Mesenchymal stem cell (in vitro differentiated cells and primary cell): ENCODE data around the gene CHST12.

ENCODE experiments used
- DNase-seq: peaks from one replicate; pipeline ENCODE4 v3.0.0-alpha.2; 2013
- H2AFZ ChIP-seq: one replicate; pipeline ENCODE4 v1.6.1; 2013; ENCODE audit warnings: low read depth, mild to moderate bottlenecking, control low read depth, inconsistent platforms, low read length, moderate library complexity
- H2AK5ac ChIP-seq: 2 replicates; pipeline ENCODE4 v1.6.1; 2013; ENCODE audit warnings: low read length, moderate library complexity, mild to moderate bottlenecking, inconsistent platforms; ENCODE audit not compliant: severe bottlenecking
- H2BK120ac ChIP-seq: one replicate; pipeline ENCODE4 v1.6.1; 2013; ENCODE audit warnings: low read depth, mild to moderate bottlenecking, inconsistent platforms, low read length, moderate library complexity
- H2BK12ac ChIP-seq, 2 experiments: one replicate each; pipeline ENCODE4 v1.6.1; 2013; ENCODE audit warnings: inconsistent platforms in 2 of 2, low read length in 2 of 2, mild to moderate bottlenecking in 2 of 2, moderate library complexity in 2 of 2, control low read depth in 1 of 2
- H2BK15ac ChIP-seq: one replicate; pipeline ENCODE4 v1.6.1; 2013; ENCODE audit warnings: mild to moderate bottlenecking, low read depth, inconsistent platforms; ENCODE audit not compliant: poor library complexity, severe bottlenecking
- H2BK5ac ChIP-seq: 2 replicates; pipeline ENCODE4 v1.6.1; 2013; ENCODE audit warnings: low read depth, mild to moderate bottlenecking, low read length, control low read depth, inconsistent platforms; ENCODE audit not compliant: poor library complexity, severe bottlenecking
- H3K14ac ChIP-seq, 2 experiments: one replicate each; pipeline ENCODE4 v1.6.1; 2013; ENCODE audit warnings: inconsistent platforms in 2 of 2, low read length in 2 of 2, control low read depth in 1 of 2, mild to moderate bottlenecking in 1 of 2, moderate library complexity in 1 of 2
- H3K18ac ChIP-seq, 2 experiments: one replicate each; pipeline ENCODE4 v1.6.1; 2013; ENCODE audit warnings: inconsistent platforms in 2 of 2, low read length in 2 of 2, control low read depth in 1 of 2, low read depth in 1 of 2, mild to moderate bottlenecking in 1 of 2
- H3K23ac ChIP-seq, 2 experiments: one replicate each; pipeline ENCODE4 v1.6.1; 2013; ENCODE audit warnings: inconsistent platforms in 2 of 2, low read length in 2 of 2, mild to moderate bottlenecking in 2 of 2, moderate library complexity in 2 of 2, control low read depth in 1 of 2
- H3K27ac ChIP-seq: 2 replicates; pipeline ENCODE4 v1.5.1; 2013; ENCODE audit warnings: mild to moderate bottlenecking, moderate library complexity, low read length, control low read depth, inconsistent platforms; ENCODE audit not compliant: poor library complexity, severe bottlenecking
- H3K27me3 ChIP-seq, 2 experiments: 2 replicates each; pipeline versions ENCODE4 v1.6.1 to v1.7.0; 2013; ENCODE audit warnings: low read length in 2 of 2, mild to moderate bottlenecking in 2 of 2, moderate library complexity in 2 of 2, control low read depth in 1 of 2, inconsistent platforms in 1 of 2; ENCODE audit not compliant: control insufficient read depth in 1 of 2, insufficient read depth in 1 of 2
- H3K36me3 ChIP-seq, 2 experiments: 2 replicates each; pipeline versions ENCODE4 v1.6.1 to v1.7.0; 2013; ENCODE audit warnings: low read length in 2 of 2, control low read depth in 1 of 2, inconsistent platforms in 1 of 2, low read depth in 1 of 2, mild to moderate bottlenecking in 1 of 2; ENCODE audit not compliant: insufficient read depth in 2 of 2, control insufficient read depth in 1 of 2
- H3K4ac ChIP-seq, 2 experiments: one replicate each; pipeline ENCODE4 v1.6.1; 2013; ENCODE audit warnings: inconsistent platforms in 2 of 2, low read length in 2 of 2, mild to moderate bottlenecking in 2 of 2, moderate library complexity in 2 of 2, control low read depth in 1 of 2, low read depth in 1 of 2
- H3K4me1 ChIP-seq: 2 replicates; pipeline ENCODE4 v1.6.1; 2013; ENCODE audit warnings: low read depth, low read length, control low read depth; ENCODE audit not compliant: control insufficient read depth, insufficient read depth
- H3K4me2 ChIP-seq: 2 replicates; pipeline ENCODE4 v1.6.1; 2013; ENCODE audit warnings: low read length, mild to moderate bottlenecking, inconsistent platforms; ENCODE audit not compliant: poor library complexity, severe bottlenecking
- H3K4me3 ChIP-seq, 2 experiments: 2 replicates each; pipeline versions ENCODE4 v1.5.1 to v1.7.0; 2013; ENCODE audit warnings: low read length in 2 of 2, mild to moderate bottlenecking in 2 of 2, control low read depth in 1 of 2, low read depth in 1 of 2; ENCODE audit not compliant: insufficient read depth in 1 of 2
- H3K79me1 ChIP-seq: replicated peaks from 2 replicates; pipeline ENCODE4 v1.6.1; 2013; ENCODE audit warnings: mild to moderate bottlenecking, control low read depth, low read length, inconsistent platforms; ENCODE audit not compliant: poor library complexity, severe bottlenecking
- H3K9ac ChIP-seq: 2 replicates; pipeline ENCODE4 v1.7.0; 2013; ENCODE audit warnings: mild to moderate bottlenecking, low read length, moderate library complexity
- H3K9me3 ChIP-seq: 2 replicates; pipeline ENCODE4 v1.7.0; 2013; ENCODE audit warnings: mild to moderate bottlenecking, low read length; ENCODE audit not compliant: control insufficient read depth
- H4K8ac ChIP-seq: one replicate; pipeline ENCODE4 v1.6.1; 2013; ENCODE audit warnings: inconsistent platforms, mild to moderate bottlenecking, low read length, moderate library complexity
- H4K91ac ChIP-seq: one replicate; pipeline ENCODE4 v1.6.1; 2013; ENCODE audit warnings: mild to moderate bottlenecking, low read length, inconsistent platforms
- WGBS: methylation state at CpG from one replicate; pipeline ENCODE4 v1.1.7; 2013; ENCODE audit warnings: mixed read lengths; 5-methylcytosine and 5-hydroxymethylcytosine counted together

CHST12 gene

DNA sequence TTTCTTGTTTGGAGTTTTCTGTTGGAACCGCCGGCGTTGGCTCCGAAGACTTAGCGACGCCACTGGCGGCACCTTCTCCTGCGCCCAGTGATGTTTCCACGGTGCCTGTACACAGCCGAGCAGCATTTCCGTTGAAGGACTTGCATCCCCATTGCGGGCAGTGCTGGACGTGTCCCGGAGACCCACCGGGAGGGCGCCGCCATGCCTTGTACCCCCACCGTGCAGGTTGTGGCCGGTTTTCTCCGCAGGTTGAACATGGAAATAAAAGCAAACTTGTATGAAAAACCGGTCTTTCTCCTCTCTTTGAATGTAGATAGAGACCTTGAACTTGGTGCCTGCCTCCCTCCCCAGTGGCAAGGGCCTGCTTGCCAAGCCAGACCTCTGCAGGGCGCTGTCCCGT lies 22.9 kb upstream of the CHST12 start:
- Histone ChIP-seq H2BK5ac (no peak overlapping the region), H2BK15ac (no peak overlapping the region), H4K91ac (no peak overlapping the region), H3K14ac (no peak overlapping the region), H3K4me2 (no peak overlapping the region), H3K9ac (no peak overlapping the region), H3K27ac (no peak overlapping the region), H3K27me3 (no peaks in the 10 kb centered on the region), H2BK12ac (no peak overlapping the region), H2AK5ac (no peak overlapping the region), H4K8ac (no peak overlapping the region), H3K36me3 (peaks cover 67 to 87% of the 10 kb centered on the region in 2 experiments), H3K9me3 (no peaks in the 10 kb centered on the region), H3K18ac (no peak overlapping the region), H2BK120ac (no peak overlapping the region), H3K4me1 (peaks cover 6% of the 10 kb centered on the region), H3K23ac (no peak overlapping the region), H2AFZ (no peak overlapping the region), H3K4ac (no peak overlapping the region), H3K79me1 (peaks cover 25% of the 10 kb centered on the region), H3K4me3 (no peak overlapping the region)
- 97% methylated on average over 23 of the region's 23 CpGs for WGBS
- DNase-seq: no peak

DNA sequence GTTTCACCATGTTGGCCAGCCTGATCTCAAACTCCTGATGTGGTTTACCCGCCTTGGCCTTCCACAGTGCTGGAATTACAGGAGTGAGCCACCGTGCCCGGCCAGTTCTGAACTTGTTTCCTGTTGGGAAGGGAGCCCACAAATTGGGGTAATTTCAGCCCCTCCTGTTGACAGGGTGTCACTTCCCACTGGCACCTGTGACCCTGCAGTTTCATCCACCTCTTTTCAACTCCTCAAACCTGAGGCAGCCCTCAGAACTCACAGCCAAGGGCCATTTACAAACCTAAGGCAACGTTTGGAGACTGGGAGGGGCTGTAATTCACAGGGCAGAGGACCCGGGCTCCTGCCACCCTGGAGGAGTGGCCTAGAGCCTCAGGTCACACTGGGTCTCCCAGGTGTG lies 22.2 kb upstream of the CHST12 start:
- Histone ChIP-seq H3K79me1 (peaks cover 23% of the 10 kb centered on the region), H3K4ac (no peak overlapping the region), H3K36me3 (peaks cover 59 to 80% of the 10 kb centered on the region in 2 experiments), H3K9ac (no peak overlapping the region), H3K4me3 (no peak overlapping the region), H3K23ac (no peak overlapping the region), H3K18ac (no peak overlapping the region), H3K9me3 (no peaks in the 10 kb centered on the region), H3K4me1 (peaks cover 6% of the 10 kb centered on the region), H2BK5ac (no peak overlapping the region), H2BK120ac (no peak overlapping the region), H4K91ac (no peak overlapping the region), H3K27ac (no peak overlapping the region), H4K8ac (no peak overlapping the region), H2AK5ac (no peak overlapping the region), H2AFZ (no peak overlapping the region), H3K27me3 (no peaks in the 10 kb centered on the region), H2BK12ac (no peak overlapping the region), H2BK15ac (no peak overlapping the region), H3K4me2 (no peak overlapping the region), H3K14ac (no peak overlapping the region)
- WGBS: 68% methylated on average over 5 of the region's 5 CpGs
- DNase-seq: no peak

DNA sequence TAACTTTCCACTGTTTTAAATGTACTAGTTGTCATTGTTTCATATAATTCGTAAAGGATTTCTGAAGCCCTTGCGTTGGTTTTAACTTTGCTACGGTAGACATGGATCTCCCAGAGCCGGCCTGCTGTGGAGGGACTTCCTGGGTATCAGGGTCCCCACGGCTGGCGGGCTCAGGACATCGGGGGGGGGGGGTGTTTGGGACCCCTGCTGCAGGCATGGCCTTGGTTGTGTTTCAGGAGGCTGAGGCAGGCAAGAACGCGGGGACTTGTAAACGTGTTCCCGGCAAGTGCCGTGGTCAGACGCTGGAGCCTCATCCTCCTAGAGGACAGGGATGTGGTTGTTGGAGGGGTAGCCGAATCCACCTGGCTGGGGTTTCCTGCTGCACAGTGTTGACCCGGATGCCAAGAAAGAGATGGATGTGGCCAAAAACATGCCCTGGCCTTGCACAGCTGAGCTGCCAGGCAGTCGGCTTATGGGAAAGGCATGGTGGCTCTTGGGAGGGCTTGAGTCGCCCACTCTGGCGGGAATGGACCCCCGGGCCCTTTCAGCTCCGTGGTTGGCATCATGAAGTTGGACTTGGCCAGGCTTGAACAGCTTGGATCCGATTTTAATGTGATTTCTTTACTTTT lies 21.4 kb upstream of the CHST12 start:
- H3K9ac ChIP-seq: no peak overlapping the region
- no peak overlapping the region for H2AFZ ChIP-seq
- H3K4me3 ChIP-seq: no peak overlapping the region
- H4K8ac ChIP-seq: no peak overlapping the region
- no peak overlapping the region for H3K18ac ChIP-seq
- no peak overlapping the region for H3K4me2 ChIP-seq
- no peaks in the 10 kb centered on the region for H3K27me3 ChIP-seq
- H2BK5ac ChIP-seq: no peak overlapping the region
- H3K23ac ChIP-seq: no peak overlapping the region
- H3K36me3 ChIP-seq: peaks cover 52 to 72% of the 10 kb centered on the region in 2 experiments
- H2BK12ac ChIP-seq: no peak overlapping the region
- H3K4me1 ChIP-seq: peaks cover 6% of the 10 kb centered on the region
- H2BK120ac ChIP-seq: no peak overlapping the region
- DNase-seq: no peak
- 95% methylated on average over 21 of the region's 21 CpGs for WGBS
- no peak overlapping the region for H3K4ac ChIP-seq
- no peak overlapping the region for H2AK5ac ChIP-seq
- no peaks in the 10 kb centered on the region for H3K9me3 ChIP-seq
- H3K79me1 ChIP-seq: peaks cover 19% of the 10 kb centered on the region
- no peak overlapping the region for H2BK15ac ChIP-seq
- H4K91ac ChIP-seq: no peak overlapping the region
- no peak overlapping the region for H3K27ac ChIP-seq
- H3K14ac ChIP-seq: no peak overlapping the region

DNA sequence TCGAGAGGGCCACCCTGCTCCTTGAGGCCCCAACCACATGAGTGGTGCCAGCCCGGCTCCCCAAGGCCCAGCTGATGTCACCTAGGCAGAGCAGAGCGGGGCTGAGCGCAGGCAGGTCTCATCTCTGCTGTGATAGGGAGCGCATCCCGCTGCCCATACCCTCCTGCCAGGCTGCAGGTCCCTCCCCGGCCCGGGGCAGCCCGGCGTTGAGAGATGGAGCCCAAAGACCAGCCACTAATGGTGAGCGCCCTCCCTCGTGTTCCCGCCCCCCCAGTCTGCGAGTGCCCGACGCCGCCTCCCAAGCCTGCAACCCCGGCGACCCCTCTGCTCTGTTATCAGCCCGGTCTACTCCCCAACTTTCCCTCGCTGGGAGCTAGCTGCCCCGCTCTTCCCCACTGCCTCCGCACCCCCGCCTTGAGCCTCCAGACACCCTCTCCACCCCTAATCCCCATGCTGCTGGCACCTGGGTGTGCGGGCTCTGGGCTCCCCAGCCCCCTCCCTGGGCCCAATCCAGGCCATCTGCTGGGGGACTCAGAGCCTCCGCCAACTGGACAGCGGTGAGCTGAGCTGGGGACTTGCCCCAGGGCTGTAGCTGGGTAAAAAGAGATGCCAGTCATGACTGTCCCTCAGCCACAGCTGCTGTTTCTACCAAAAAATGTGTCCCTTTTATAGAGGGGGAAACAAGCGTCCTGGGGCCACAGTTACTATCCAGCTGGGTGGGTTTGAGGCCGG lies 19.7 kb upstream of the CHST12 start:
- no peak overlapping the region for H3K14ac ChIP-seq
- no peak overlapping the region for H2BK12ac ChIP-seq
- H2AK5ac ChIP-seq: no peak overlapping the region
- no peak overlapping the region for H3K27ac ChIP-seq
- H3K79me1 ChIP-seq: peaks cover 17% of the 10 kb centered on the region
- peak overlapping the region; percentile 3 for H2BK15ac ChIP-seq
- H3K36me3 ChIP-seq: peaks cover 39 to 67% of the 10 kb centered on the region in 2 experiments
- no peak overlapping the region for H3K9ac ChIP-seq
- peaks cover 6% of the 10 kb centered on the region for H3K4me1 ChIP-seq
- DNase-seq: no peak
- no peaks in the 10 kb centered on the region for H3K9me3 ChIP-seq
- no peak overlapping the region for H3K18ac ChIP-seq
- no peak overlapping the region for H2BK5ac ChIP-seq
- WGBS: 90% methylated on average over 29 of the region's 29 CpGs
- H3K4ac ChIP-seq: no peak overlapping the region
- no peak overlapping the region for H3K4me2 ChIP-seq
- H2AFZ ChIP-seq: no peak overlapping the region
- H3K4me3 ChIP-seq: no peak overlapping the region
- H3K23ac ChIP-seq: no peak overlapping the region
- no peak overlapping the region for H4K8ac ChIP-seq
- H3K27me3 ChIP-seq: no peaks in the 10 kb centered on the region
- H4K91ac ChIP-seq: no peak overlapping the region
- no peak overlapping the region for H2BK120ac ChIP-seq
